ENCODE measurements around the gene PBX1.

PBX1 gene

DNA sequence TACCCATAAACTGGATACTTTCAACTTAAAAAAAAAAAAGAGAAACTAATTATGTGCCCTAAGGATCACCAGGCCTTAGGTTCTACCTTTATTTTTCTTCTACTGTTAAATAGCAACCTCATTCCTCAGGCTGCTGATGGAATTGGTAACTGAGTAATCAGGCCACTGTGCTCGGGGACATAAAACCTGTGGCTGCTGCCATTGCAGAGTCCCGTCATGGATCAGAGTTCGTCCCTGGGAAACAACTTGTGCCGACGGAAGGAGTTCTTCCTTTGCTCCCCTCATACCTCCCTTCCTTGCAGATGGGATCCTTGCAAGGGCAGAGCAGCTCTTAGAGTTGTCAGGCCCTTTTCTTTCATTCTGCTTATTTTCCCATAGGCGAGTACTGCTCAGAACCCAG is 123.6 kb downstream of the PBX1 start:
- H3K4me3 ChIP-seq (ENCODE audit: low read length): no peak overlapping the region
- no peak for TF ChIP-seq ZNF274 (IDR thresholded peaks at IDR 0.05; ENCODE audit: low read depth, low read length)

DNA sequence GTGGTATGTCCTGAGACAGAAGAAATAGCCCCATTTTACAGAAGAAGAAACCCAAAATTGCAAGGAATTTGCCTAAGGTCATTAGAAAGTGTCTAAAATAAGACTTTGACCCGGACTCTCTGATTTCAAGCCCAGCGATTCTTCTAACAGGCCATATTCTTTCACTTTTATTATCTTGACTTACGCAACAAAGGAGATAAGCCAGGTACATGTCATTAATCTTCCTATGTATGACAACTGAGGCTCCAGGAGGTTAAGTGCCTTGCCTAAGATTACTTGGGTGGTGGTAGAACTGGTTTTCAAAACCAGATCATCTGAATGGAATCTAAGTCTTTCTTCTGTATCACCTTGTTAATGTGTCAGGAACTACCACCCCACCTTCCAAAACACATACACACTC is 124.3 kb downstream of the PBX1 start:
- no peak overlapping the region for H3K4me3 ChIP-seq (ENCODE audit: low read length)
- no peak for TF ChIP-seq ZNF274 (IDR thresholded peaks at IDR 0.05; ENCODE audit: low read depth, low read length)

DNA sequence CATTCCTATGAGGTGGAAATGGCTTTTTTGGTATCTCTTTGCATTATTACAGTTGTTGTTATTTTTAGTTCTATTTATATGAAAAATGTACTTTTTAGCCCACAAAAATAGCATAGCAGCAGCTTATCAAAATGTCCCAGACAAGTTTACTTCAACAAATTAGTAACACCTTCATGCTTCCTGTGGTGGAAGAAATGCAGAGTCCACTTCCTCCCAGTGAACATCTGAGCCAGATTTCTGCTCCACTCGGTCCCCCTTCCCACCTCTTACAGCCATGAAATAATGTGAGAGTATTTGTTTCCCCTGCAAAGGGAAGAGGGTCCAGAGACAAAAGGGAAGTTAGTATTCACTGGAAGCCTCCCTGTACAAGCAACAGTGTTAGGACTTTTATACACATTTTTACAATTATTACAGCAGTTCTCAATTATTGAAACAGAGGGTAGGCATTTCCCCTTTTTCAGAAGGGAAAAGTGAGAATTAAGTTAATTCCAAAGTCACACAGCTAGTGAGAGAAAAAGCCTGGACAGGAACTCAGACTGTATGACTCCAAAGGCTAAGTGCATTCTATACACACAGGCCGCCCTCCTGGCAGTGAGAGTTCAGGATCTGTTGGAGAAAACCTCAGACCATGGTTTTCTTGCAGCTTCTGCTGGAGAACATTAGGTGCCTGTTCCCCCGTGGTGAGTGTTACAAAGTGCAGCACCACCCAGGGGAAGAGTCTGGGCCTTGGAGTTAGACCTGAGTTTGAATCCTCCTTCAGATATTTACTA is 126.5 kb downstream of the PBX1 start:
- no peak overlapping the region for H3K4me3 ChIP-seq (ENCODE audit: low read length)
- TF ChIP-seq ZNF274 (IDR thresholded peaks at IDR 0.05; ENCODE audit: low read depth, low read length): no peak

DNA sequence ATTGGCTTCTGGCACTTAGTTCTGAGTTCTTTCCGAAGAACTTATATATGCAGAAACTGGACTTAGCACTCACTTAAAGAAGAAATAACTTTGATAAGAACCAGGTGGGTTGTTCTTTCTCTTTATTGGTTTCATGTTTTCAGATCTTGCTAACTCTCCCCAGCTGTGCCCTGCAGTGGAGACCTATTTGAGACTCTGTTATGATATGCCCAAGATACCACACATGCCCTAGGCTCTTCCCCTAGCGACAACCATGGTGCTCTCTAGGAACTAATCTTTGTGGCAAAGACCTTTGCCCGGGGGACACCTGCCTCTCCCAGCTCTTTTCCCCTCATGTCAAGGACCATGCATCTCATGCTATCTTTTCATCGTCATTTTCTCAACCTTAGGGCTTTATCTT is 128.8 kb downstream of the PBX1 start:
- TF ChIP-seq ZNF274 (IDR thresholded peaks at IDR 0.05; ENCODE audit: low read depth, low read length): no peak
- H3K4me3 ChIP-seq (ENCODE audit: low read length): no peak overlapping the region

DNA sequence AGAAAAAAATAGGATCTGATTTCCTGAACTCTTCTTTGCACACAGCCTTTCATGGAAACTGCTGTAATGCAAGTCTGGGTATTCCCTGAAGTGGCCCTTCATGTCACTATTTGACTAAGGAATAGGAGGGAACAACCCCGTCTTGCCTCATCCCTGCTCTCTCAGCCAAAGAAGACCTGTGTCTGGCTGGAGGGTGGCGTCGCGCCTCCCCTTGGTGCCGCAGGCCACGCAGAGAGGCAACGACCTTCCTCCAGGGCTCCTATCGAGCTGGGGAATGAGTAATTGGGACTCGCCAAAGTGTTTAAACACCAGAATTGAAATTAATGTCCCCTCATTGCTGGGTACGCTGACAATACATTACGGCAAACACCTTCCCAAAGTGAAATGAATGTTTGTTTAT is 129.8 kb downstream of the PBX1 start:
- TF ChIP-seq ZNF274 (IDR thresholded peaks at IDR 0.05; ENCODE audit: low read depth, low read length): no peak
- H3K4me3 ChIP-seq (ENCODE audit: low read length): no peak overlapping the region

DNA sequence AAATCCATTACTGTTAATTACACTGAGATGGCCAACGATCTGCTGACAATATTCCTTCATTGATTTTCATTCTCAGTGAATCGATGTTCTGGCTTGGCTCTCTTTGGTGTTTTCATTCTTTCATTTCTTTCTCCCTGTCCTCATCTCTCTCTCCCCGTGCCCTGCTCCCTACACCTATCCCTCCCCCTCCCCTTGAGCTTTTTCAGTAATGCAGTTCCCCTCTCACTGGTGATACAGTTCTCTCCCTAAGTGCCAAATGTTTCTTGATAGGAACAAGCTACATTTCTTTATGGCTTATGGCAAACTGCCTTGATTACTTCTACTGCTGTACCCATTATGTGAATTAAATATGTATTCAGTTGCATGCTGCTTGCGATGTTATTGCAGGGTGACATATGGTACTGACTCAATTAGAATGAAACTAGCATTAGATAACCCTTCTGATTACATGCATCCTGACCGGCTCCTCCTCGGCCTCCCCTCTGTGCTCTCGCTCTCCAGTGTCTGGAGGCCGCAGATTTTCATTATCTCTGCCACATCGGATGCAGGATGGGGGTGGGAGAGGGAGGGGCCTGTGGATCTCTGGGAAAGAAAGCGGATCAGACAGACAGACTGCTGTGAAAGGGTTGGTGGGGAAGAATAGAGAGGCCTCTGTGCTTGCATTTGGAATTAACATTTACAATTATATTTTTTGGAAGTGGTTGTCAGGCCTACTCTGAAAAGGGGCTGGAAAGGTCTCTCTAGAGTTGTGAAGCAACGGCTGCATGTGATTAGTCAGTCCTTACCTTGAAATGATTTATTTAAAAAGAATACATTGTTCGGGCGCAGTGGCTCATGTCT is 130.9 kb downstream of the PBX1 start:
- no peak for TF ChIP-seq ZNF274 (IDR thresholded peaks at IDR 0.05; ENCODE audit: low read depth, low read length)
- no peak overlapping the region for H3K4me3 ChIP-seq (ENCODE audit: low read length)

DNA sequence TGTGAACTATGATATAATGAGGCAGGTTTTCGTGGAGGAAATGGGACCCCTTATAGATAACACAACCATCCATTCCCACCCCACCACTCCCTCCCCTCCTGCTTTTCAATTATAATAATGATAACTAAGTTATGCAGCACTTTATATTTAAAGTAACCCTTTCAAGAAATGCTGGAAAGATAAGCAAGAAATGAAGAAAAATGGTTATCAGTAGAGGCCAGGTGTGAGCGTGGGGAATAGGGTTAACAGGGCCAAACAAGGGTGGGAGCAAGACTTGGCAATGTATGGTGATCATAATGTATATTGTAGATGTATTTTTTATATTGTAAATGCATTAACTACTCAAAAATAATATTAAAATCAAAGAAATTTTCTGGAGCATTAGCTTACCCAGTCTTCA is 133.4 kb downstream of the PBX1 start:
- no peak for TF ChIP-seq ZNF274 (IDR thresholded peaks at IDR 0.05; ENCODE audit: low read depth, low read length)
- H3K4me3 ChIP-seq (ENCODE audit: low read length): no peak overlapping the region

DNA sequence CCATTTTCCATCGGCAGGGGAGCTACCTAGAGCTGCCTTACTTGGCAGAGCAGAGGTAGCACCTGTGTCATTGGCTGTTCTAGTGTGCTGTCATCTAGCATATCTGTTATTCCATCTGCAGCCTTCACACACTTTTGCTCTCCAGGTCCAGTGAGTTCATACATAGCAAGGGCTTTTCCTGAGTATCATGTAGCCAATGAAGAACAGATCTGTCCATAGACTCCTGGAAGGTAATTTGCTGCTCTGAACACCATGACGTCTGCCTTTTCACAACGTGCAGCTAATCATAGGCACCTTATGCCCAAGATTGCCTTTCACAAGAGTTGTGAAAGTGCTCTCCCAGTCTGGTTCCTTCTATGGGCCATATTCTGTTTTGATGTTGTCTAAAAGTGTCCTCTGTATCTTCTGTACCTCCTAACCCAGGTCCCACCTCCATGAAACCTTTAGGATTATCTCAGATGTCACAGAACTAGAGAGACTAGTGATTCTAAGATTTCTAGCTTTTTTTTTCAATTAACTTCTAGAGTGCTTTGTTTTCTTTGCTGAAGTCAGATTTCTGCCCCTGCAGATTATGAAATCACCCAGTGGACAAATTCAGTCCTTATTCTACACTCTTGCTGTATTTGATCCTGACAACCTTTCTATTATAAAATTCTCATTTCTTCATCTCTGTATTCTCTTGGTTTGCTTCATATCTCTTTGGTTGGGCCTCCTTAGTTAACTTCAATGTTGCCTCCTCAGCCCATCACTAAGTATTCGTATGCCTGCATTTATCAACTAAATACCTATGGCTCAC is 134.8 kb downstream of the PBX1 start:
- H3K4me3 ChIP-seq (ENCODE audit: low read length): no peak overlapping the region
- no peak for TF ChIP-seq ZNF274 (IDR thresholded peaks at IDR 0.05; ENCODE audit: low read depth, low read length)

DNA sequence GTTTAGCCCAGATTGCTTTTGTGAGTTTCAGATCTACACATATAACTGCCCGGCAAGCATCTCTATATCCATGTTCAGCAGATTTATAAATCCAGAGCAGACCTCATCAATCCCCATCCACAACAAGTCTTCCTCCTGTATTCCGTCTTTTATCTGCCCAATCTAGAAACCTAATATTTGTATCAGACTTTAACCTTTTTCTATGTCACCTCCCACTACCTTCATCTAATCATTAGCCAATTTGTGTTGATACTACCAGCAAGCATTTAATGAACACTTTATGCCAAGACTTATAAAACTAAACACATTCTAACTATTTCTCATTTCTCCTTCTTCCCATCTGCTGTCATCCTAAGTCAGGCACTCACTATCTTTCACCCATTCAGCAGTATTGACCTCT is 135.5 kb downstream of the PBX1 start:
- no peak overlapping the region for H3K4me3 ChIP-seq (ENCODE audit: low read length)

DNA sequence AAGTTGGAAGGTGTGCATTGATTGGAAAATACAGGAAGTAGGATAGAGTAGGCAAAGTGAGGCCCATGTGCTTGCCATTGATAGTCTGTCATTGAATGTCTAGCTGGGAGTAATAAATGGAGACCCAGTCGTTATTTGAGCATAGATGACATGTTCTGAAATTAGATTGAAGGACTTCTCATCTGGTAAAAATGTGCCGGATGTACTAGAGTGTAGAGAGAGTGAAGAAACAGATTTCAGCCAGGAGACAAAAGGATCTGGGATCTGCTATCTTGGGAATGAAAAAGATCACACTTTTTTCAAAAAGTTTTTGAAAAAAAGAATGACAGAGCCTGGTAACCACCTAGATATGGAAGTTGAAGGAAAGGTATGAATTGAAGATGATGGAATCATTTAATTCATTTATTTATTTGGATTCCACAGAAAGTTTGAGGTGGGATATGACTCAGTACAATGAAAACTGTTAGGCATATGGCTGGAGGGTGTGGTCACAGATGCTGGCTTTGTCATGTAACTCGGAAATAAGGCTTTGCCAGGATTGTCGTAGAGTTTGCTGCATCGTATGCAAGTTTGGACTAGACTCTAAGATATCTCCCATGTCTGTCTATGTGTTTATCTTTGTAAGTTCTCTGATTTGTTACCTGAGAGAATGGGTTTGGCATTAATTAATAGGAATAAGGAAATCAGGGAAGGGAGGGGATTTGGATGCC is 137.1 kb downstream of the PBX1 start:
- no peak for TF ChIP-seq ZNF274 (IDR thresholded peaks at IDR 0.05; ENCODE audit: low read depth, low read length)
- H3K4me3 ChIP-seq (ENCODE audit: low read length): no peak overlapping the region

More for the DNA sequence above, 135.5 kb downstream of the PBX1 start:
- TF ChIP-seq ZNF274 (IDR thresholded peaks at IDR 0.05; ENCODE audit: low read depth, low read length): no peak

DNA sequence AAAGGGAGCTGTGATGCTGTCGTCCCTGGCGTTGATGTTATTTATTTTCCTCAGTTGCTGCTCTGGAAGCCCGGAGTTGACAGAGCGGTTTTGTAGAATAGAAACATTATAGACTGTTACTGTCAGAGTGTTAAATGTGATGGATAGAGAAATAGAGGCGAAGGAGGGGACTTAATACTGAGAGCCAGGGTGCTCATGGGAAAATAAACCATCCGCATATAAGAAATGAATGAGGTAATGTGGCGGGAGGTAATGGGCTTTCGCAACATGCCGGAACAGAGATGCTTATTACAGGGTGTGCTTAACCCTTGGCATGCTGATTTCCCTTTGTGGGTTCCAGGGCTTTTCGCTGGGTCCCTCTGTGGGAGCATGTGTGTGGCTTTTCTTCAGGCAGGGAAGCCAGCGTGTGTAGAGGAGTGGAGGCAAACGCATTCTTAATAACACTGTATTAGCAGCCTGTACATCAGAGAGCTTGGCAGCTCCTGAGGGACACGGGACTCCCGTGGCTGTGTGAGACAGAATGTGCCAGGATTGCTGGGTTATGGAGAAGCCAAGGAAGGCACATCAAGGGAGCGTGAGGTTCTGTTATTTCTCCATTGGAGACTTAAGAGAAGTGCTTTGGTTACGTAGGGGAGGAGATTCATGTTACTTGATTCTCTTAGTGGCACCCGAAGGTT is 141.0 kb downstream of the PBX1 start:
- no peak overlapping the region for H3K4me3 ChIP-seq (ENCODE audit: low read length)
- no peak for TF ChIP-seq ZNF274 (IDR thresholded peaks at IDR 0.05; ENCODE audit: low read depth, low read length)

DNA sequence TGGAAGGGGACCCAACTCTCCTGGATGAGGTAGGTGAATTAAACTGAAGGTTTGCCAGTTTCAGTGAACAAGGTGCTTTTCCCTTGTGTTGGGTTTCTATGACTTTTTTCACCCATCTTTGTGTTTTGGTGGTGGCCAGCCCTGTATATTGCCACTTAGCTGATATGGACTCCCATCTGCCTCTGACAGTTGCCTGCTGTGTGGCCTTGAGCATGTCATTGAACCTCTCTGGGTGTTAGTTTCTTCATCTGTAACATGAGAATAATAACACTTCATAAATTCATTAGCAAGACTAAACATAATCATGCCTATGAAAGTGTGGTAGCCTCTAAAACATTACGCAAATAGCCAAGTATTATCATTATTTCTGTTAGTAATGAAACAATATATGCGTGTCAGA is 141.7 kb downstream of the PBX1 start:
- H3K4me3 ChIP-seq (ENCODE audit: low read length): no peak overlapping the region
- TF ChIP-seq ZNF274 (IDR thresholded peaks at IDR 0.05; ENCODE audit: low read depth, low read length): no peak

DNA sequence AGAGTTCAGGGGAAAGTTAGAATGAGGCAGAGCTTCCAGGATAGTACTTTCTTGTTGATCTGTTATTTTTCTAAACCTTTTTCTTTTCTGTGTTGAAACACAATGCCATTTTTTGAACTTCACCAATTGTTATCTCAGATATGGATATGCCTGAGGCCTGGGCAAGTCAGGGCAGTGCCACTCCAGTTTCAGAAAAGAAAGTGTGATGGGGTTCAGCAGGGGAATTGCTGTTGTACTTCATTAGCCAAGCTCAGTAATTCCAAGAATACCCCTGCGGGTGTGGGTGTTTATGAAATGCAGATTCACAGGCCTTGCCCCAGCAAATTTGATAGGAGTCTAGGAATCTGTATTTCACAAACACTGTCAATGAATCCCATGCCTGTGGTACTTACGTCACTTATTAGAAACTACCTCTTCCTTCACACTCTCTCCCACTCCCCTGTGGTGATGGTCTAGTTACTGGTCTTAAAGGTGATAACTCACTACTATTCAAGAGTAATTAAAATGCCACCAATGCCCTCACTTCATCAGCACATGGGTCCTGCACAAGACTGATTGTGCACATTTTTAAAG is 142.3 kb downstream of the PBX1 start:
- H3K4me3 ChIP-seq (ENCODE audit: low read length): no peak overlapping the region
- no peak for TF ChIP-seq ZNF274 (IDR thresholded peaks at IDR 0.05; ENCODE audit: low read depth, low read length)
